Stomach (tissue), 9 donors: ENCODE results near the gene CEBPE. TPM values are rescaled to one million over a fixed set of nuclear protein-coding genes. Genes with fewer than 3 reads are reported as not detected.

Experiments used
- DNase-seq, 2 donors: peaks; one replicate each; pipeline versions ENCODE4 v3.0.0 to v3.0.0-alpha.2; 2013 to 2019
- H3K27ac ChIP-seq, 5 donors: fragments of 200-600 bp in 4 of 5; sonication (generic) in 4 of 5; one replicate each; pipeline ENCODE4 v1.5.1; 2013 to 2019; ENCODE audit warnings: mild to moderate bottlenecking in 1 of 5, moderate library complexity in 1 of 5
- H3K27me3 ChIP-seq, 3 donors: fragments of 200-600 bp; sonication (generic); one replicate each; pipeline ENCODE4 v1.5.1; 2017 to 2019; ENCODE audit warnings: mixed run types in 1 of 3
- H3K36me3 ChIP-seq, 4 donors: fragments of 200-600 bp; sonication (generic); 1 replicate in 3 of 4; 2 replicates in 1 of 4; pipeline ENCODE4 v1.5.1; 2016 to 2019
- H3K4me1 ChIP-seq, 4 donors: fragments of 200-600 bp; sonication (generic); one replicate each; pipeline ENCODE4 v1.5.1; 2016 to 2019
- H3K4me3 ChIP-seq, 4 donors: fragments of 200-600 bp; sonication (generic) in 3 of 4; one replicate each; pipeline ENCODE4 v1.5.1; 2016 to 2019; ENCODE audit warnings: mild to moderate bottlenecking in 1 of 4
- H3K9me3 ChIP-seq, 4 donors: fragments of 200-600 bp; sonication (generic); one replicate each; pipeline ENCODE4 v1.5.1; 2016 to 2019
- CTCF ChIP-seq, 7 experiments: fragments of 450-650 bp in 4 of 7; fragments of 200-600 bp in 3 of 7; sonication (generic) in 3 of 7; IDR thresholded peaks; one replicate each; pipeline ENCODE4 v1.5.1; 2016 to 2019; ENCODE audit warnings: antibody characterized with exemption in 7 of 7, control low read depth in 2 of 7, mild to moderate bottlenecking in 1 of 7
- EP300 ChIP-seq: sonication (generic); formaldehyde crosslinking; IDR thresholded peaks from one replicate; pipeline ENCODE4 v1.6.1; 2017; ENCODE audit warnings: antibody characterized with exemption
- POLR2A ChIP-seq, 4 donors: fragments of 450-650 bp; IDR thresholded peaks; one replicate each; pipeline ENCODE4 v1.6.1; 2016; ENCODE audit warnings: antibody characterized with exemption in 4 of 4, control low read depth in 2 of 4, mild to moderate bottlenecking in 1 of 4, moderate library complexity in 1 of 4
- POLR2AphosphoS5 ChIP-seq, 3 donors: sonication (generic); formaldehyde crosslinking; IDR thresholded peaks; one replicate each; pipeline ENCODE4 v1.6.1; 2016; ENCODE audit warnings: antibody characterized with exemption in 3 of 3
- WGBS, 5 donors: extraction: QIAGEN DNeasy Blood & Tissue Kit in 3 of 5; methylation state at CpG; one replicate each; pipeline versions ENCODE4 v1.1.5 to v1.1.7; 2013 to 2018; 5-methylcytosine and 5-hydroxymethylcytosine counted together
- intact Hi-C: fragments of 100-400 bp; cut with DNase I; formaldehyde crosslinking; loops from one replicate; pipeline ENCODE4 v1.15.1; 2023; ENCODE audit warnings: low total_unique reads
- polyA plus RNA-seq, 3 donors: library from polyadenylated mRNA; stranded (reverse); fragments of 200-250 nt; gene quantifications; one replicate each; pipeline ENCODE4 v1.2.3, GENCODE V29; 2013
- total RNA-seq, 5 donors: library from RNA; depleted of rRNA; stranded (reverse); fragments of >200 nt; gene quantifications; one replicate each; pipeline versions ENCODE4 v1.1.0 to v1.2.3, GENCODE V29; 2014 to 2016
- donor health status: healthy with polysubstance abuse.
- donor health status: Bipolar disorder and iron deficiency.
- donor health status: healthy.

CEBPE gene
- total and polyA plus RNA-seq, 8 donors, result 0.37 TPM; not detected in 7

GRCh38 chr14:23076785-23077408, 42.2 kb downstream of the CEBPE start:
- peaks cover 5 to 63% (median 28%) of the 10 kb centered on the region in 4 donors for H3K4me1 ChIP-seq
- peak in 1 of 2 donors; percentile 62 for DNase-seq
- H3K9me3 ChIP-seq, result no peaks in the 10 kb centered on the region
- peak overlapping the region in 3 of 5 donors; percentile 7 to 54 (median 9) for H3K27ac ChIP-seq
- no peak overlapping the region for H3K4me3 ChIP-seq
- intact Hi-C loops, result no loop called here
- H3K27me3 ChIP-seq, result no peaks in the 10 kb centered on the region
- WGBS, 5 donors, result 62 to 71% (median 64%) methylated on average over 5 of the region's 5 CpGs
- TF ChIP-seq EP300, result no peak
- peak in 4 of 7 experiments; percentile 24 to 64 (median 48) for TF ChIP-seq CTCF (IDR thresholded peaks at IDR 0.05)
- H3K36me3 ChIP-seq, result peaks cover 71 to 98% (median 96%) of the 10 kb centered on the region in 4 donors

GRCh38 chr14:23074906-23075305, 44.1 kb downstream of the CEBPE start:
- DNase-seq, result no peak
- intact Hi-C loops, result no loop called here
- Histone ChIP-seq H3K4me1 (peaks cover 19 to 76% (median 46%) of the 10 kb centered on the region in 4 donors), H3K27ac (no peak overlapping the region), H3K9me3 (no peaks in the 10 kb centered on the region), H3K36me3 (peaks cover 54 to 78% (median 76%) of the 10 kb centered on the region in 4 donors), H3K27me3 (no peaks in the 10 kb centered on the region), H3K4me3 (no peak overlapping the region)
- TF ChIP-seq POLR2AphosphoS5 (IDR thresholded peaks at IDR 0.05) (no peak), CTCF (IDR thresholded peaks at IDR 0.05) (no peak), EP300 (no peak), POLR2A (IDR thresholded peaks at IDR 0.05) (no peak)
- WGBS, 5 donors, result 88 to 100% (median 97%) methylated on average over 1 of the region's 1 CpG

GRCh38 chr14:23071921-23072539, 47.0 kb downstream of the CEBPE start:
- peak overlapping the region; percentile 47 to 68 (median 63) for H3K4me3 ChIP-seq
- no peak for TF ChIP-seq POLR2A (IDR thresholded peaks at IDR 0.05)
- no peak for TF ChIP-seq CTCF (IDR thresholded peaks at IDR 0.05)
- no peak for TF ChIP-seq EP300
- TF ChIP-seq POLR2AphosphoS5 (IDR thresholded peaks at IDR 0.05), result no peak
- H3K9me3 ChIP-seq, result no peaks in the 10 kb centered on the region
- H3K36me3 ChIP-seq, result peaks cover 42 to 77% (median 74%) of the 10 kb centered on the region in 4 donors
- H3K4me1 ChIP-seq, result peaks cover 33 to 72% (median 56%) of the 10 kb centered on the region in 4 donors
- peak in 1 of 2 donors; percentile 47 for DNase-seq
- intact Hi-C loops, result no loop called here
- H3K27me3 ChIP-seq, result no peaks in the 10 kb centered on the region
- WGBS, 5 donors, result 35 to 44% (median 38%) methylated on average over 5 of the region's 5 CpGs
- H3K27ac ChIP-seq, result peak overlapping the region; percentile 41 to 89 (median 86)

- 0 to 2% (median 2%) methylated on average over 14 of the region's 14 CpGs for WGBS, 5 donors
These were observed 47.7 kb downstream of the CEBPE start for GRCh38 chr14:23071244-23071920.

More at GRCh38 chr14:23071244-23071920, 47.7 kb downstream of the CEBPE start:
- Histone ChIP-seq H3K4me1 (peaks cover 33 to 65% (median 54%) of the 10 kb centered on the region in 4 donors), H3K4me3 (peak overlapping the region; percentile 47 to 68 (median 63)), H3K27me3 (no peaks in the 10 kb centered on the region), H3K36me3 (peaks cover 44 to 77% (median 74%) of the 10 kb centered on the region in 4 donors), H3K27ac (peak overlapping the region; percentile 76 to 89 (median 86)), H3K9me3 (no peaks in the 10 kb centered on the region)
- intact Hi-C loops, result no loop called here
- TF ChIP-seq POLR2A (IDR thresholded peaks at IDR 0.05) (peak in 1 of 4 donors; percentile 45), POLR2AphosphoS5 (IDR thresholded peaks at IDR 0.05) (peak; percentile 71 to 91 (median 73)), CTCF (IDR thresholded peaks at IDR 0.05) (no peak), EP300 (no peak)
- DNase-seq, result peak; percentile 82 to 97
